Ishikawa (cell line): ENCODE data around the gene SEL1L3.

Source experiments
- CEBPB ChIP-seq: IDR thresholded peaks from 2 replicates; pipeline ENCODE4 v1.6.1; 2012
- CREB1 ChIP-seq: IDR thresholded peaks from 2 replicates; pipeline ENCODE4 v1.6.1; 2012; ENCODE audit warnings: low read depth
- EGR1 ChIP-seq: IDR thresholded peaks from 2 replicates; pipeline ENCODE4 v1.6.1; 2012
- EP300 ChIP-seq: IDR thresholded peaks from 2 replicates; pipeline ENCODE4 v1.6.1; 2012; ENCODE audit warnings: borderline replicate concordance
- FOXM1 ChIP-seq: IDR thresholded peaks from 2 replicates; pipeline ENCODE4 v1.6.1; 2012; ENCODE audit warnings: low read depth, borderline replicate concordance
- MAX ChIP-seq: IDR thresholded peaks from 2 replicates; pipeline ENCODE4 v1.6.1; 2012
- NFIC ChIP-seq: IDR thresholded peaks from 2 replicates; pipeline ENCODE4 v1.6.1; 2012
- RAD21 ChIP-seq: IDR thresholded peaks from 2 replicates; pipeline ENCODE4 v1.6.1; 2012; ENCODE audit warnings: low read depth
- REST ChIP-seq: IDR thresholded peaks from 2 replicates; pipeline ENCODE4 v1.6.1; 2012; ENCODE audit warnings: low read depth, mild to moderate bottlenecking
- TAF1 ChIP-seq: IDR thresholded peaks from 2 replicates; pipeline ENCODE4 v1.6.1; 2012; ENCODE audit warnings: low read depth, mild to moderate bottlenecking
- TCF12 ChIP-seq: IDR thresholded peaks from 2 replicates; pipeline ENCODE4 v1.6.1; 2012; ENCODE audit warnings: low read depth
- TEAD4 ChIP-seq: IDR thresholded peaks from 2 replicates; pipeline ENCODE4 v1.6.1; 2012
- USF1 ChIP-seq: IDR thresholded peaks from 2 replicates; pipeline ENCODE4 v1.6.1; 2012
- YY1 ChIP-seq: IDR thresholded peaks from 2 replicates; pipeline ENCODE4 v1.6.1; 2012; ENCODE audit warnings: low read depth
- ZBTB7A ChIP-seq: IDR thresholded peaks from 2 replicates; pipeline ENCODE4 v1.6.1; 2012; ENCODE audit warnings: low read depth

SEL1L3 gene

GRCh38 chr4:25844961-25845712, 17.7 kb downstream of the SEL1L3 start:
- TF ChIP-seq ZBTB7A, result no peak
- no peak for TF ChIP-seq USF1
- no peak for TF ChIP-seq CREB1
- TF ChIP-seq EP300, result no peak
- TF ChIP-seq MAX, result no peak
- no peak for TF ChIP-seq NFIC
- TF ChIP-seq TAF1, result no peak
- TF ChIP-seq CEBPB, result no peak
- no peak for TF ChIP-seq FOXM1
- TF ChIP-seq RAD21, result no peak
- no peak for TF ChIP-seq REST
- TF ChIP-seq TCF12, result no peak
- TF ChIP-seq TEAD4, result no peak
- TF ChIP-seq YY1, result no peak
- no peak for TF ChIP-seq EGR1

- TF ChIP-seq TEAD4 (no peak), MAX (no peak), REST (no peak), CEBPB (no peak), CREB1 (no peak), EGR1 (no peak), YY1 (no peak), TAF1 (no peak), RAD21 (no peak)
These were observed 19.3 kb downstream of the SEL1L3 start for GRCh38 chr4:25843340-25844097.

GRCh38 chr4:25842229-25842845, 20.5 kb downstream of the SEL1L3 start:
- TF ChIP-seq RAD21 (0 out of 2 replicates have a peak, but pooled peaks have one; percentile 15), FOXM1 (no peak)

- TF ChIP-seq REST (no peak), YY1 (no peak), RAD21 (no peak), FOXM1 (no peak), NFIC (no peak), TEAD4 (no peak), USF1 (no peak), EP300 (no peak), ZBTB7A (no peak), MAX (no peak), CREB1 (no peak), TCF12 (no peak)
These were observed 23.1 kb downstream of the SEL1L3 start for GRCh38 chr4:25839687-25840086.
